Measurements from ENCODE around the gene KCNIP1.
"Not testable (repeated sequence)": the region's sequence is repeated elsewhere in the genome, so short reads cannot be mapped to it uniquely, and the experiment has no call there.

The KCNIP1 gene

DNA sequence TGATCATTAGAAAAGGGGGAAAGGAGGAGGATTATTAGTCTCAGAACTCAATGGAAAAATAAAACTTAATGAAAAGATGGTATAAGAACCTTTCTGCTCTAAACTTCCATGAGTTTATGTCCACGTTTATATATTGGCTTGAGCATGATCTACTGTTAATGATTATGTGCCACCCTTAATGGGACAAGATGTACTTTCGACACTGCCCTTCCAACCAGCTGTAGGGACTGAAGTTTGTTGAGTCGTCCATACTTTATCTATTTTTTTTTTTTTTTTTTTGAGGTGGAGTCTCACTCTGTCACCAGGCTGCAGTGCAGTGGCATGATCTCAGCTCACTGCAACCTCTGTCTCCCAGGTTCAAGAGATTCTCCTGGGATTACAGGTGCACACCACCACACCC is 254.7 kb downstream of the KCNIP1 start:
- DNase-seq (ENCODE audit: low read depth, low spot score) = no peak
- Histone ChIP-seq H3K9me3 (ENCODE audit: low read depth, low read length) (no peaks in the 10 kb centered on the region), H3K27ac (no peak overlapping the region), H3K9ac (ENCODE audit: insufficient read length) (no peak overlapping the region), H3K36me3 (ENCODE audit: insufficient read depth, low read length) (no peaks in the 10 kb centered on the region), H3K4me3 (no peak overlapping the region)
- TF ChIP-seq EZH2 (IDR thresholded peaks at IDR 0.05) (no peak), FOXP2 (optimal IDR thresholded peaks at IDR 0.05; ENCODE audit: control extremely low read depth, extremely low read length, insufficient read depth) (no peak)

DNA sequence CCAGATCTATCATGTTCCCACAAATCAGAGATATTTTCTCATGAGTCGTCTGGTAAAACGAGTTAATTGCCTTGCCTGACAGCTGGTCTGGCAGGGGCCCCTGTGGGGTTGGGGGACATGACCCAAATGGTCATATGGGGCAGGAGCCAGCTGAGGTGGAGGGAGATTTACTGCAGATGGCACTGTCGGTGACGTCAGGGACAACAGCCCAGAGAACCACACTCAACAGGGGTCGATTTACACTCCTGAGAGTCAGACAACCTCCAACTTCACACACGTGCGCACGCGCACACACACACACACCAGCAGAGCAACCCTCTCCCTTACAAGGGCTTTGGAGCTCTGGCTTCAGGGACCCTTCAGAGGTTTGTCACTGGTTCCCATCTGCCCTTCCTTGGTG is 256.3 kb downstream of the KCNIP1 start:
- Histone ChIP-seq H3K9me3 (ENCODE audit: low read depth, low read length) (no peaks in the 10 kb centered on the region), H3K4me3 (no peak overlapping the region), H3K27ac (no peak overlapping the region), H3K36me3 (ENCODE audit: insufficient read depth, low read length) (no peaks in the 10 kb centered on the region), H3K9ac (ENCODE audit: insufficient read length) (no peak overlapping the region)
- DNase-seq (ENCODE audit: low read depth, low spot score) = no peak
- TF ChIP-seq EZH2 (IDR thresholded peaks at IDR 0.05) = no peak
- TF ChIP-seq FOXP2 (optimal IDR thresholded peaks at IDR 0.05; ENCODE audit: control extremely low read depth, extremely low read length, insufficient read depth) = no peak
- TF ChIP-seq POLR2AphosphoS5 (IDR thresholded peaks at IDR 0.05; ENCODE audit: borderline replicate concordance, low read depth, low read length) = no peak

DNA sequence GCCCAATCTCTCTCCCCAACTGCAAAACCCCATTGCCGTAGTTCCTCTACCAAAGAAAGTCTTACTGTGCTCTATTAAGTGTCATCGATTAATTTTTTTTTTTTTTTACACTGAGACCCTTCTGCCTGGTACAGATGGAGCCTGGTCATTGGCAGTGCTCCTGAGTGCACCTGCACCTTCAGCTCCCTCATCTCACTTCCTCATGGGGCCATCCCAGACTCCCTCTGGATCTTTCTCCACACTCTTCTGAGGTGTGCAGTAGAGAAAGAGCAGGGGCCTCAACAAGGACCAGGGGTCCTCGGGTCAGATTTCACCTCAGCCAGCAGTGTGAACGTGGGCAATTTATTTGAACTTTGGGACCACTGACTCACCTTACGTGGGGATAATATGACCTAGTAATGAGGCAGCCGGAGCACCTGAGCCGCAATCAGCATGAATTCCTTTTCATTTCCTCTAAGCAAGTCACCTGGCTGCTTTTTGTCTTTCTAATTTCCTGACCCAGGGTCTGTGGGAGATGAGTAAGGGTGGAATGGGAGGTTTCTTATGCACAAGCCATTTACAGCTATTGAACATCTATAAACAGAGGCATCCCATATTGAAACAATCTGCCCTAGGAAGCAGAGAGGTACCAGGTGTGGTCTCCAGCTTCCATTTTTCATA is 257.4 kb downstream of the KCNIP1 start:
- TF ChIP-seq FOXP2 (optimal IDR thresholded peaks at IDR 0.05; ENCODE audit: control extremely low read depth, extremely low read length, insufficient read depth) (no peak), EZH2 (IDR thresholded peaks at IDR 0.05) (no peak), POLR2AphosphoS5 (IDR thresholded peaks at IDR 0.05; ENCODE audit: borderline replicate concordance, low read depth, low read length) (no peak)
- no peak overlapping the region for H3K4me3 ChIP-seq
- no peak overlapping the region for H3K27ac ChIP-seq
- H3K9me3 ChIP-seq (ENCODE audit: low read depth, low read length) = no peaks in the 10 kb centered on the region
- no peak overlapping the region for H3K9ac ChIP-seq (ENCODE audit: insufficient read length)
- DNase-seq (ENCODE audit: low read depth, low spot score) = no peak
- no peaks in the 10 kb centered on the region for H3K36me3 ChIP-seq (ENCODE audit: insufficient read depth, low read length)

DNA sequence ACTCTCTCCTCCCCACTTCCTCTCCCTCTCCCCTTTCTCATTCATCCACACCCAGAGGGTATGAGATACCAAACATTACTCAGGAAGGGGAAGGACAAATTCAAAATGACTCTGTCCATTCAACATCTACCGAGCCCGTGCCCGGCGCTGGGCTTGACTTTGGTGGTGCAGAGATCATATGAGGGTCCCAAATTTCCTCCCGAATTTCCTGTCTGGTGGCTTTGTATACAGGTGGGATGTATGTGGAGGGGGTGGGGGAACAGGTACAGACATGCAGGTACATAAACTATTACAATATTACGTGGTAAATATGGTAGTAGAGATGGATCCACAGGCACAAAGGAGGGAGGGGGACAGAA is 257.9 kb downstream of the KCNIP1 start:
- H3K9me3 ChIP-seq (ENCODE audit: low read depth, low read length) = no peaks in the 10 kb centered on the region
- no peaks in the 10 kb centered on the region for H3K36me3 ChIP-seq (ENCODE audit: insufficient read depth, low read length)
- no peak for TF ChIP-seq EZH2 (IDR thresholded peaks at IDR 0.05)
- TF ChIP-seq POLR2AphosphoS5 (IDR thresholded peaks at IDR 0.05; ENCODE audit: borderline replicate concordance, low read depth, low read length) = no peak
- TF ChIP-seq FOXP2 (optimal IDR thresholded peaks at IDR 0.05; ENCODE audit: control extremely low read depth, extremely low read length, insufficient read depth) = no peak
- no peak overlapping the region for H3K4me3 ChIP-seq
- H3K27ac ChIP-seq = no peak overlapping the region
- no peak for DNase-seq (ENCODE audit: low read depth, low spot score)
- H3K9ac ChIP-seq (ENCODE audit: insufficient read length) = no peak overlapping the region

DNA sequence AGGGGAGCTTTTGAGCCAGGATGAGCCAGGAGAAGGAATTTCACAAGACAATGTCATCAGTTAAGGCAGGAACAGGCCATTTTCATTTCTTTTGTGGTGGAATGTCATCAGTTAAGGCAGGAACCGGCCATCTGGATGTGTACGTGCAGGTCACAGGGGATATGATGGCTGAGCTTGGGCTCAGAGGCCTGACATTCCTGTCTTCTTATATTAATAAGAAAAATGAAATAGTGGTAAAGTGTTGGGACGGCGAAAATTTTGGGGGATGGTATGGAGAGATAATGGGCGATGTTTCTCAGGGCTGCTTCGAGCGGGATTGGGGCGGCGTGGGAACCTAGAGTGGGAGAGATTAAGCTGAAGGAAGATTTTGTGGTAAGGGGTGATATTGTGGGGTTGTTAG is 258.5 kb downstream of the KCNIP1 start:
- not testable (repeated sequence) for H3K4me3 ChIP-seq; H3K27ac ChIP-seq; H3K9ac ChIP-seq (ENCODE audit: insufficient read length); DNase-seq (ENCODE audit: low read depth, low spot score); H3K9me3 ChIP-seq (ENCODE audit: low read depth, low read length); H3K36me3 ChIP-seq (ENCODE audit: insufficient read depth, low read length)

DNA sequence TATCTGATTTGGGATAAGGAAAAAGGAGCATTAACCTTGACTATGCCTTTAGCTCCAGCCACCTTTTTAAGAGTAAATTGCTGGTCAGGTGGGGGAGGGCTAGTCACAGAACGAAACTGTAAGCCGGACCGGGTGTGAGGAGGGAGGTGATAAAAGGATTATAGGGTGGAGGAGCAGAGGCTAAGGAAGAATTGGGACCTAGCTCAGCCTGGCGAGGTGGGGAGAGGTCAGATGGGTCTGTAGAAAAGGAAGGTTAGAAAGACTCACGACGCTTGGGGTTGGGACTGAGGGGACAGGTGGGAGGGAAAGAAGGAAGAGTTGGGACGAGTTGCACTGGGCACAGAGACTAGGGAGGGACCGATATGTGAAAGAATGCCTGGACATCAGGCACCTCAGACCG is 262.0 kb downstream of the KCNIP1 start:
- DNase-seq (ENCODE audit: low read depth, low spot score); H3K4me3 ChIP-seq; H3K27ac ChIP-seq; H3K9me3 ChIP-seq (ENCODE audit: low read depth, low read length); H3K9ac ChIP-seq (ENCODE audit: insufficient read length); H3K36me3 ChIP-seq (ENCODE audit: insufficient read depth, low read length): not testable (repeated sequence)

DNA sequence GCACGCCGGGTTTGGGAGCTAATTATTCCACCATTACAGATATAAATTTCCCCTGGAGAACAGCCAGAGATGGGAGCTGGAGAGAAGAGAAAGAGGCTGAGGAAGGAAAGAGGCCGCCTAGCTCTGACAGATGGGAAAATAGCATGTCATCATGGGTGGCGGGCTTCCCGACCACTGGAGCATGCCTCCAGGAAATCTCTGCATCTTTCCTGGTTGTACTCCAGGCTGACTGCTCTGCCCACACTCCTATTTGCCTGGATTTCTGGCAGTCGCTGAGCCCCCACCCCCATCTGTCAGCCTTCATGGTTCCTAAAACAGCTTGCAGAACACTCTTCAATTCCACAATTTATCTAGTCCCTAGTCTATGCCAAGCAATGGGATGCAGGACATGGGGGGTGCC is 265.4 kb downstream of the KCNIP1 start:
- TF ChIP-seq EZH2 (IDR thresholded peaks at IDR 0.05) = no peak
- no peak for TF ChIP-seq FOXP2 (optimal IDR thresholded peaks at IDR 0.05; ENCODE audit: control extremely low read depth, extremely low read length, insufficient read depth)
- no peak for TF ChIP-seq POLR2AphosphoS5 (IDR thresholded peaks at IDR 0.05; ENCODE audit: borderline replicate concordance, low read depth, low read length)
- Histone ChIP-seq H3K9me3 (ENCODE audit: low read depth, low read length) (no peaks in the 10 kb centered on the region), H3K9ac (ENCODE audit: insufficient read length) (no peak overlapping the region), H3K27ac (no peak overlapping the region), H3K4me3 (no peak overlapping the region), H3K36me3 (ENCODE audit: insufficient read depth, low read length) (no peaks in the 10 kb centered on the region)
- no peak for DNase-seq (ENCODE audit: low read depth, low spot score)

DNA sequence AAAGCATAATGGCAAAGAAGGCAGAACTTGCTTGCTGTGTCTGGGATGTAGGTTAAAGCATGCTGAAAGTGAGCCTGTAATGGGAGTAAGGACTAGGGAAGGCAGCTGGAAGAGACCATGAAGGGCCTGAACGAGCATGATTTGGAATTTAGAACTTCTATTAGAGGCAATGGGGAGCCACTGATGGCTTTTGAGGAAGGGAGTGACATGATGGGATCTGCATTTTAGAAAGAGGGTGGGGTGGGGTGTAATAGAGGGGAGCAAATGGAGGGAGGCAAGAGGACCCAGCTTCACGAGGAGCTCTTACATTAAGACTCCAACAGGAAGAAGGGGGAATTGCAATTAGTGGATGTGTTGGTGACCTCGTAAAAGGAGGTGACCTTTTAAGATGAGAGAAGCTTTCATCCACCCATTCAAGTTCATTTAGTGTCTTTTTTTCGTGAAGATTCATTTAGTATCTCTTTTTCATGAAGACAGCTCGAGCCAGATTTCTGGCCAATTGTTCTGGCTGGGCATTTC is 266.1 kb downstream of the KCNIP1 start:
- TF ChIP-seq EZH2 (IDR thresholded peaks at IDR 0.05) (no peak), POLR2AphosphoS5 (IDR thresholded peaks at IDR 0.05; ENCODE audit: borderline replicate concordance, low read depth, low read length) (no peak)
- no peak for DNase-seq (ENCODE audit: low read depth, low spot score)
- no peaks in the 10 kb centered on the region for H3K9me3 ChIP-seq (ENCODE audit: low read depth, low read length)

DNA sequence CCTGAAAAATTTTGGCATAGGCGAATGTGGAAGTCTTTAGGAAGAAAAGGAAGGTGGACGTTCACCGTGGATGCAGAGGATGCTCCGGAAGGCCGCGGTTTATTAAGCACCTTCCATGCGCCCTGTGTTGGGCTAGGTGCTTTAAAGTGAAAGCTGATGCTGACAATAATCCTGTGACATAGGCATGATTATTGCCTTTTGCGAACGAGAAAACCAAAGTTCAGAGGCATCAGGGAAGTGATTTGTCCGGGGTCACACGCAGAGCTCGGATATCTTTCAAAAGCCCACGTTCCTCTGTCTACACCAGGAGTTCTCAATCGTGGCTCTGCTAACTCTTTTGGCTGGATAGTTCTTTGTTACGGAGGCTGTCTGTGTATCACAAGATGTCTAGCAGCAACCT is 267.7 kb downstream of the KCNIP1 start:
- TF ChIP-seq FOXP2 (optimal IDR thresholded peaks at IDR 0.05; ENCODE audit: control extremely low read depth, extremely low read length, insufficient read depth) (no peak), EZH2 (IDR thresholded peaks at IDR 0.05) (no peak), POLR2AphosphoS5 (IDR thresholded peaks at IDR 0.05; ENCODE audit: borderline replicate concordance, low read depth, low read length) (no peak)
- Histone ChIP-seq H3K4me3 (no peak overlapping the region), H3K9ac (ENCODE audit: insufficient read length) (no peak overlapping the region), H3K36me3 (ENCODE audit: insufficient read depth, low read length) (no peaks in the 10 kb centered on the region), H3K27ac (no peak overlapping the region), H3K9me3 (ENCODE audit: low read depth, low read length) (no peaks in the 10 kb centered on the region)
- no peak for DNase-seq (ENCODE audit: low read depth, low spot score)

More for the DNA sequence above, 266.1 kb downstream of the KCNIP1 start:
- Histone ChIP-seq H3K27ac (no peak overlapping the region), H3K9ac (ENCODE audit: insufficient read length) (no peak overlapping the region), H3K4me3 (no peak overlapping the region), H3K36me3 (ENCODE audit: insufficient read depth, low read length) (no peaks in the 10 kb centered on the region)
